H1 (cell line): Measurements from ENCODE around the gene COG7. TPM values are rescaled to one million over a fixed set of nuclear protein-coding genes. Genes with fewer than 3 reads are reported as not detected.

ENCODE experiments used
- BCL11A ChIP-seq, 2 experiments: IDR thresholded peaks; one replicate each; pipeline ENCODE4 v1.6.1; 2011; ENCODE audit warnings: low read depth in 2 of 2, low read length in 2 of 2, mild to moderate bottlenecking in 2 of 2
- CBX8 ChIP-seq: fragments of 300-800, 300-1000 bp; sonication (generic); IDR thresholded peaks from 2 replicates; pipeline ENCODE4 v1.7.1; 2016; ENCODE audit warnings: low read depth, low read length, borderline replicate concordance
- CHD1 ChIP-seq: IDR thresholded peaks from 2 replicates; pipeline ENCODE4 v1.6.1; 2012; ENCODE audit warnings: low read depth, low read length, improper control_type of control experiment
- EGR1 ChIP-seq: IDR thresholded peaks from 2 replicates; pipeline ENCODE4 v1.6.1; 2011; ENCODE audit warnings: low read depth, low read length, borderline replicate concordance
- EP300 ChIP-seq, 2 experiments: IDR thresholded peaks; 1 replicate in 1 of 2; 2 replicates in 1 of 2; pipeline ENCODE4 v1.6.1; 2011 to 2012; ENCODE audit warnings: low read depth in 2 of 2, low read length in 2 of 2, mild to moderate bottlenecking in 2 of 2, borderline replicate concordance in 1 of 2, inconsistent platforms in 1 of 2, moderate library complexity in 1 of 2
- FOSL1 ChIP-seq: IDR thresholded peaks from 2 replicates; pipeline ENCODE4 v1.6.1; 2011; ENCODE audit warnings: mild to moderate bottlenecking, low read depth, low read length, moderate library complexity; ENCODE audit not compliant: insufficient read depth
- GABPA ChIP-seq: IDR thresholded peaks from 2 replicates; pipeline ENCODE4 v1.6.1; 2011; ENCODE audit warnings: mild to moderate bottlenecking, low read length, moderate library complexity, borderline replicate concordance; ENCODE audit not compliant: insufficient read depth
- JUN ChIP-seq: IDR thresholded peaks from 2 replicates; pipeline ENCODE4 v1.6.1; 2011; ENCODE audit warnings: low read depth, mild to moderate bottlenecking, improper control_type of control experiment, low read length
- PHF8 ChIP-seq: fragments of 200-600 bp; sonication (generic); conservative IDR thresholded peaks from 2 replicates; pipeline ENCODE4 v1.7.1; 2012; ENCODE audit warnings: low read depth, mild to moderate bottlenecking, inconsistent platforms, low read length, moderate library complexity
- POLR2A ChIP-seq, 2 experiments: IDR thresholded peaks; 1 replicate in 1 of 2; 2 replicates in 1 of 2; pipeline ENCODE4 v1.6.1; 2011; ENCODE audit warnings: low read depth in 2 of 2, low read length in 2 of 2, mild to moderate bottlenecking in 2 of 2; ENCODE audit errors: control extremely low read depth in 1 of 2
- POLR2AphosphoS5 ChIP-seq: IDR thresholded peaks from 2 replicates; pipeline ENCODE4 v1.6.1; 2011; ENCODE audit warnings: low read depth, low read length
- POU5F1 ChIP-seq: IDR thresholded peaks from 2 replicates; pipeline ENCODE4 v1.6.1; 2011; ENCODE audit warnings: low read depth, mild to moderate bottlenecking, low read length, moderate library complexity
- RAD21 ChIP-seq, 2 experiments: IDR thresholded peaks in 1 of 2; conservative IDR thresholded peaks in 1 of 2; 2 replicates each; pipeline ENCODE4 v1.6.1; 2011; ENCODE audit warnings: low read depth in 2 of 2, low read length in 2 of 2, improper control_type of control experiment in 1 of 2, inconsistent platforms in 1 of 2, mild to moderate bottlenecking in 1 of 2, moderate library complexity in 1 of 2
- RFX5 ChIP-seq: IDR thresholded peaks from 2 replicates; pipeline ENCODE4 v1.6.1; 2011; ENCODE audit warnings: low read depth, low read length, improper control_type of control experiment, borderline replicate concordance
- RNF2 ChIP-seq: fragments of 200-900, 300-1000 bp; sonication (generic); IDR thresholded peaks from 2 replicates; pipeline ENCODE4 v1.7.1; 2016; ENCODE audit warnings: borderline replicate concordance, low read depth, mild to moderate bottlenecking, antibody characterized with exemption, low read length; ENCODE audit not compliant: poor library complexity, severe bottlenecking; ENCODE audit errors: missing control alignments
- RXRA ChIP-seq: IDR thresholded peaks from 2 replicates; pipeline ENCODE4 v1.6.1; 2011; ENCODE audit warnings: low read depth, mild to moderate bottlenecking, low read length, moderate library complexity; ENCODE audit not compliant: insufficient read depth
- SP2 ChIP-seq: IDR thresholded peaks from 2 replicates; pipeline ENCODE4 v1.6.1; 2012; ENCODE audit warnings: mild to moderate bottlenecking, low read length, inconsistent platforms
- TAF1 ChIP-seq: IDR thresholded peaks from 2 replicates; pipeline ENCODE4 v1.6.1; 2011; ENCODE audit warnings: mild to moderate bottlenecking, low read depth, low read length
- TAF7 ChIP-seq: optimal IDR thresholded peaks from 2 replicates; pipeline ENCODE3; 2011; ENCODE audit warnings: low read depth, mild to moderate bottlenecking, inconsistent platforms, low read length, moderate library complexity, borderline replicate concordance
- TBP ChIP-seq: IDR thresholded peaks from 2 replicates; pipeline ENCODE4 v1.6.1; 2011; ENCODE audit warnings: low read depth, low read length, improper control_type of control experiment
- TCF12 ChIP-seq: IDR thresholded peaks from 2 replicates; pipeline ENCODE4 v1.6.1; 2011; ENCODE audit warnings: low read depth, mild to moderate bottlenecking, low read length
- polyA plus RNA-seq, 7 experiments: library from polyadenylated mRNA; depleted of rRNA in 3 of 7; stranded (reverse) in 5 of 7; unstranded in 2 of 7; fragments of >200 nt in 5 of 7; fragments of 200-250 nt in 2 of 7; gene quantifications; 1 replicate in 5 of 7; 2 replicates in 1 of 7; 4 replicates in 1 of 7; pipeline versions ENCODE4 v1.2.1 to v1.2.3, GENCODE V29; 2011 to 2013; ENCODE audit warnings: missing spikeins in 2 of 7, mixed read lengths in 2 of 7
- total RNA-seq: library from RNA; stranded (reverse); fragmentation: NEBNext Ultra II Directional; extraction: Animal tissue kit (Norgen Biotek cat#: 25700); gene quantifications from 2 replicates; pipeline ENCODE4 v1.2.1, GENCODE V29; 2021
- TF ChIP-seq, protein P1 (sequence below): IDR thresholded peaks from 2 replicates; pipeline ENCODE4 v1.6.1; 2012; ENCODE audit warnings: inconsistent platforms
- TF ChIP-seq, protein P2 (sequence below): IDR thresholded peaks from 2 replicates; pipeline ENCODE4 v1.6.1; 2012; ENCODE audit warnings: inconsistent platforms

The COG7 gene
- total and polyA plus RNA-seq, 2 of the 8 experiments (the other 6 are each of a cell fraction or from before 2014, with no cell fraction given), result 17.2 to 40.4 TPM

DNA sequence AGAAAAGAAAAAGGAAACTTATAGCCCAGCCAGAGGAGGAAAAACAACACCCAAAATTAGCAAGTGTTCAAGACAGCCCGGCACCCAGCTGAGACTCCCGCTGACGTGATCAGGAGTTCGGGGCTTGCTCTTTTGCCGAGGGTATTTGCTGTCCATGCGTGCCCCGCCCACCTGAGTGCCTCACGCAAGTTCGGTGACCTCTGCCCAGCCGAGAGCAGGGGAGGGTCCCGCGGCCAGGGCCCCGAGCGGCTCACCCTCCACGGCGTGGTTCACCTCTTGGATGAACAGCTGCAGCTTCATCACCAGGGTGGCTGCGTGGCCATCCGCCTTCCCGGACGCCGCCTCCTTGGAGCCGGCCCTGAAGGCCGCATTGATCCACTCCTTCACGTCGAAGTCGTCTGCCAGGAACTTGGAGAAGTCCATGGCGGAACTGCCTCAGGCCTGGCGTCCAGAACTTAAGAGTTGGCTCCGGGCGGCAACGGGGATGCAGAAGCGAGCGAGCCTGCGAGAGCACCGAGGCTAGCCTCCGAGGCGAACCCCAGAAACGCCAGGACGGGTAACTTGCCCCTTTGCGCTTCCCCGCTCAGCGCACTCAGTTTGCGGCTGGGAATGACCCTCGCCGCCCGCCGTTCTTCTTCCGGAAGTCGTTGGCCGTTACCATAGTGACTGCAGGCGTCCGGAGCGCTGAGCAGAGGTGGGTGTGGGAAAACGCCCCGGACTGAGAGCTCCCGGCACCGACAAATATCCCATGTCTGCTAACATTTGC lies at the start of gene COG7 (continued):
- peak; percentile 82 for TF ChIP-seq PHF8
- no peak for TF ChIP-seq SP2
- no peak for TF ChIP-seq TAF7
- no peak for TF ChIP-seq EGR1
- TF ChIP-seq RNF2, result no peak
- TF ChIP-seq POLR2A (IDR thresholded peaks at IDR 0.05; ENCODE audit: control extremely low read depth in 1 of 2, low read depth in 2 of 2, low read length in 2 of 2), result peak in 1 of 2 experiments; percentile 69; a peak in 2 of 3 replicates
- no peak for TF ChIP-seq TAF1
- TF ChIP-seq TCF12, result no peak
- TF ChIP-seq BCL11A (IDR thresholded peaks at IDR 0.05; ENCODE audit: low read depth in 2 of 2, low read length in 2 of 2), result no peak
- TF ChIP-seq JUN, result no peak
- TF ChIP-seq RXRA, result no peak
- peak; percentile 56 for TF ChIP-seq TBP
- TF ChIP-seq CHD1, result no peak
- TF ChIP-seq, protein P1, sequence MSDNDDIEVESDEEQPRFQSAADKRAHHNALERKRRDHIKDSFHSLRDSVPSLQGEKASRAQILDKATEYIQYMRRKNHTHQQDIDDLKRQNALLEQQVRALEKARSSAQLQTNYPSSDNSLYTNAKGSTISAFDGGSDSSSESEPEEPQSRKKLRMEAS, result peak; percentile 43
- no peak for TF ChIP-seq FOSL1
- TF ChIP-seq RAD21 (IDR thresholded peaks at IDR 0.05 in 1 of 2, conservative IDR thresholded peaks at IDR 0.05 in 1 of 2; ENCODE audit: low read depth in 2 of 2, low read length in 2 of 2), result no peak
- TF ChIP-seq, protein P2, sequence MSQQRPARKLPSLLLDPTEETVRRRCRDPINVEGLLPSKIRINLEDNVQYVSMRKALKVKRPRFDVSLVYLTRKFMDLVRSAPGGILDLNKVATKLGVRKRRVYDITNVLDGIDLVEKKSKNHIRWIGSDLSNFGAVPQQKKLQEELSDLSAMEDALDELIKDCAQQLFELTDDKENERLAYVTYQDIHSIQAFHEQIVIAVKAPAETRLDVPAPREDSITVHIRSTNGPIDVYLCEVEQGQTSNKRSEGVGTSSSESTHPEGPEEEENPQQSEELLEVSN, result no peak
- no peak for TF ChIP-seq RFX5
- peak; percentile 52 for TF ChIP-seq POLR2AphosphoS5
- TF ChIP-seq GABPA, result no peak
- TF ChIP-seq CBX8, result no peak
- no peak for TF ChIP-seq EP300 (IDR thresholded peaks at IDR 0.05; ENCODE audit: borderline replicate concordance in 1 of 2, low read depth in 2 of 2, low read length in 2 of 2)
- TF ChIP-seq POU5F1, result no peak
